Heart left ventricle (tissue), 13 donors: ENCODE results near the gene DOCK2.

Source experiments
- POLR2A ChIP-seq, 2 donors: fragments of 450-650 bp; IDR thresholded peaks; one replicate each; pipeline ENCODE4 v1.6.1; 2017; ENCODE audit warnings: antibody characterized with exemption in 2 of 2, mild to moderate bottlenecking in 2 of 2, moderate library complexity in 2 of 2
- TF ChIP-seq, protein P1 (sequence below), 12 donors: fragments of 200-600 bp; sonication (generic) in 4 of 12; IDR thresholded peaks; one replicate each; pipeline versions ENCODE4 v1.5.0 to v1.8.0; 2018 to 2022; ENCODE audit warnings: antibody characterized with exemption in 12 of 12, mild to moderate bottlenecking in 5 of 12
- donor health status: ischemic (EF 13 %, LVEDD 7.1; RV severe dilation, severe dysfunction).
- donor health status: DM: no; HTN: yes; CAD: no.
- donor health status: DM: no; HTN: no; CAD: no.
- donor health status: ischemic (EF 25% LVEDD 6.9; RV normal size, moderate dysfunction).
- donor health status: ischemic (EF 25% LVEDD 5.7; RV mildly dilated, moderate dysfunction).
- donor health status: ischemic (EF 35%, LVEDD 5.7; RV mildly dilated, moderate dysfunction).
- donor health status: nonischemic (EF 11% LVEDD 7.7; RV severe dilation, severe dysfunction).
- donor health status: DM: yes; HTN: yes; CAD: no.
- donor health status: PGD.
- donor health status: ischemic (EF 29% LVEDD 5.4; RV normal size, mild dysfunction).
- donor health status: nonischemic (EF 23%, LVEDD 6.1; RV moderate dilation, normal function).

GRCh38 chr5:169889572-169889971 is 252.5 kb downstream of the DOCK2 start:
- TF ChIP-seq, protein P1, sequence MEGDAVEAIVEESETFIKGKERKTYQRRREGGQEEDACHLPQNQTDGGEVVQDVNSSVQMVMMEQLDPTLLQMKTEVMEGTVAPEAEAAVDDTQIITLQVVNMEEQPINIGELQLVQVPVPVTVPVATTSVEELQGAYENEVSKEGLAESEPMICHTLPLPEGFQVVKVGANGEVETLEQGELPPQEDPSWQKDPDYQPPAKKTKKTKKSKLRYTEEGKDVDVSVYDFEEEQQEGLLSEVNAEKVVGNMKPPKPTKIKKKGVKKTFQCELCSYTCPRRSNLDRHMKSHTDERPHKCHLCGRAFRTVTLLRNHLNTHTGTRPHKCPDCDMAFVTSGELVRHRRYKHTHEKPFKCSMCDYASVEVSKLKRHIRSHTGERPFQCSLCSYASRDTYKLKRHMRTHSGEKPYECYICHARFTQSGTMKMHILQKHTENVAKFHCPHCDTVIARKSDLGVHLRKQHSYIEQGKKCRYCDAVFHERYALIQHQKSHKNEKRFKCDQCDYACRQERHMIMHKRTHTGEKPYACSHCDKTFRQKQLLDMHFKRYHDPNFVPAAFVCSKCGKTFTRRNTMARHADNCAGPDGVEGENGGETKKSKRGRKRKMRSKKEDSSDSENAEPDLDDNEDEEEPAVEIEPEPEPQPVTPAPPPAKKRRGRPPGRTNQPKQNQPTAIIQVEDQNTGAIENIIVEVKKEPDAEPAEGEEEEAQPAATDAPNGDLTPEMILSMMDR (IDR thresholded peaks at IDR 0.05) = no peak
- TF ChIP-seq POLR2A (IDR thresholded peaks at IDR 0.05) = no peak
